ENCODE data around the gene MT1G.

DNA sequence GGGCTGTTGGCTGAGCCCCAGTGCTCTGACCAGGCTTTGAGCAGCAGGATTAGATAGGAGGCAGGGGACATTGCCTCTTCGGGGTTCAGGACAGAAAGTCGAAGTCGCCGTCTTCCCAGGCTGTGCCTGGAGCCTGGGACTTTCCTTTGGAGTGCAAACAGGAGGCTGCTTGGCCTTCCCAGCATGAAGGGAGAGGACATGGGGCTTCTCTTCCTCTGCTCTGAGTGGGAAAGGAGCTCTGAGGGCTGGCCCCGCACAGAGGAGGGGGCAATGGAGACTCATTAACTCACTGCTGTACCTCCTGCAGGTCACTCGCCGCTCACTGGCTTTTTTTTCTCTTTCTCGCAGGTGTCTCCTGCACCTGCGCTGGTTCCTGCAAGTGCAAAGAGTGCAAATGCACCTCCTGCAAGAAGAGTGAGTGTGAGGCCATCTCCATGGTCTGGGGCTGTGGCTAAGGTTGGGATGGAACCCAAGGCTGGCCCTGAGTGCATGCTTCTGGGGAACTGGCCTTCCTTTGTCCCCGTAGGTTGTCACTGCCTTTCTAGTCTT lies 9.5 kb downstream of the MT1G start:
- TF ChIP-seq TEAD4 (IDR thresholded peaks at IDR 0.05; ENCODE audit: borderline replicate concordance, insufficient read depth), result no peak
- no peak for TF ChIP-seq ELF1 (IDR thresholded peaks at IDR 0.05)
- TF ChIP-seq, protein P1, sequence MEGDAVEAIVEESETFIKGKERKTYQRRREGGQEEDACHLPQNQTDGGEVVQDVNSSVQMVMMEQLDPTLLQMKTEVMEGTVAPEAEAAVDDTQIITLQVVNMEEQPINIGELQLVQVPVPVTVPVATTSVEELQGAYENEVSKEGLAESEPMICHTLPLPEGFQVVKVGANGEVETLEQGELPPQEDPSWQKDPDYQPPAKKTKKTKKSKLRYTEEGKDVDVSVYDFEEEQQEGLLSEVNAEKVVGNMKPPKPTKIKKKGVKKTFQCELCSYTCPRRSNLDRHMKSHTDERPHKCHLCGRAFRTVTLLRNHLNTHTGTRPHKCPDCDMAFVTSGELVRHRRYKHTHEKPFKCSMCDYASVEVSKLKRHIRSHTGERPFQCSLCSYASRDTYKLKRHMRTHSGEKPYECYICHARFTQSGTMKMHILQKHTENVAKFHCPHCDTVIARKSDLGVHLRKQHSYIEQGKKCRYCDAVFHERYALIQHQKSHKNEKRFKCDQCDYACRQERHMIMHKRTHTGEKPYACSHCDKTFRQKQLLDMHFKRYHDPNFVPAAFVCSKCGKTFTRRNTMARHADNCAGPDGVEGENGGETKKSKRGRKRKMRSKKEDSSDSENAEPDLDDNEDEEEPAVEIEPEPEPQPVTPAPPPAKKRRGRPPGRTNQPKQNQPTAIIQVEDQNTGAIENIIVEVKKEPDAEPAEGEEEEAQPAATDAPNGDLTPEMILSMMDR (IDR thresholded peaks at IDR 0.05), result no peak
- no peak for TF ChIP-seq RAD21 (IDR thresholded peaks at IDR 0.05; ENCODE audit: low read length)
- TF ChIP-seq, protein P2, sequence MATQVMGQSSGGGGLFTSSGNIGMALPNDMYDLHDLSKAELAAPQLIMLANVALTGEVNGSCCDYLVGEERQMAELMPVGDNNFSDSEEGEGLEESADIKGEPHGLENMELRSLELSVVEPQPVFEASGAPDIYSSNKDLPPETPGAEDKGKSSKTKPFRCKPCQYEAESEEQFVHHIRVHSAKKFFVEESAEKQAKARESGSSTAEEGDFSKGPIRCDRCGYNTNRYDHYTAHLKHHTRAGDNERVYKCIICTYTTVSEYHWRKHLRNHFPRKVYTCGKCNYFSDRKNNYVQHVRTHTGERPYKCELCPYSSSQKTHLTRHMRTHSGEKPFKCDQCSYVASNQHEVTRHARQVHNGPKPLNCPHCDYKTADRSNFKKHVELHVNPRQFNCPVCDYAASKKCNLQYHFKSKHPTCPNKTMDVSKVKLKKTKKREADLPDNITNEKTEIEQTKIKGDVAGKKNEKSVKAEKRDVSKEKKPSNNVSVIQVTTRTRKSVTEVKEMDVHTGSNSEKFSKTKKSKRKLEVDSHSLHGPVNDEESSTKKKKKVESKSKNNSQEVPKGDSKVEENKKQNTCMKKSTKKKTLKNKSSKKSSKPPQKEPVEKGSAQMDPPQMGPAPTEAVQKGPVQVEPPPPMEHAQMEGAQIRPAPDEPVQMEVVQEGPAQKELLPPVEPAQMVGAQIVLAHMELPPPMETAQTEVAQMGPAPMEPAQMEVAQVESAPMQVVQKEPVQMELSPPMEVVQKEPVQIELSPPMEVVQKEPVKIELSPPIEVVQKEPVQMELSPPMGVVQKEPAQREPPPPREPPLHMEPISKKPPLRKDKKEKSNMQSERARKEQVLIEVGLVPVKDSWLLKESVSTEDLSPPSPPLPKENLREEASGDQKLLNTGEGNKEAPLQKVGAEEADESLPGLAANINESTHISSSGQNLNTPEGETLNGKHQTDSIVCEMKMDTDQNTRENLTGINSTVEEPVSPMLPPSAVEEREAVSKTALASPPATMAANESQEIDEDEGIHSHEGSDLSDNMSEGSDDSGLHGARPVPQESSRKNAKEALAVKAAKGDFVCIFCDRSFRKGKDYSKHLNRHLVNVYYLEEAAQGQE (IDR thresholded peaks at IDR 0.05; ENCODE audit: low read depth, low read length), result no peak
- no peak for TF ChIP-seq RXRA (IDR thresholded peaks at IDR 0.05; ENCODE audit: borderline replicate concordance, low read depth)
- no peak for TF ChIP-seq SMC3 (IDR thresholded peaks at IDR 0.05; ENCODE audit: low read depth, low read length)
- no peak for TF ChIP-seq RCOR1 (IDR thresholded peaks at IDR 0.05; ENCODE audit: low read length)
- TF ChIP-seq YY1 (IDR thresholded peaks at IDR 0.05; ENCODE audit: low read depth), result no peak
- TF ChIP-seq, protein P3, sequence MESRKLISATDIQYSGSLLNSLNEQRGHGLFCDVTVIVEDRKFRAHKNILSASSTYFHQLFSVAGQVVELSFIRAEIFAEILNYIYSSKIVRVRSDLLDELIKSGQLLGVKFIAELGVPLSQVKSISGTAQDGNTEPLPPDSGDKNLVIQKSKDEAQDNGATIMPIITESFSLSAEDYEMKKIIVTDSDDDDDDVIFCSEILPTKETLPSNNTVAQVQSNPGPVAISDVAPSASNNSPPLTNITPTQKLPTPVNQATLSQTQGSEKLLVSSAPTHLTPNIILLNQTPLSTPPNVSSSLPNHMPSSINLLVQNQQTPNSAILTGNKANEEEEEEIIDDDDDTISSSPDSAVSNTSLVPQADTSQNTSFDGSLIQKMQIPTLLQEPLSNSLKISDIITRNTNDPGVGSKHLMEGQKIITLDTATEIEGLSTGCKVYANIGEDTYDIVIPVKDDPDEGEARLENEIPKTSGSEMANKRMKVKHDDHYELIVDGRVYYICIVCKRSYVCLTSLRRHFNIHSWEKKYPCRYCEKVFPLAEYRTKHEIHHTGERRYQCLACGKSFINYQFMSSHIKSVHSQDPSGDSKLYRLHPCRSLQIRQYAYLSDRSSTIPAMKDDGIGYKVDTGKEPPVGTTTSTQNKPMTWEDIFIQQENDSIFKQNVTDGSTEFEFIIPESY (IDR thresholded peaks at IDR 0.05; ENCODE audit: borderline replicate concordance, low read depth), result no peak

Measured in SK-N-SH (cell line).